Left lung (tissue), 10 donors: ENCODE results near the gene SPHK1. TPM values are rescaled to one million over a fixed set of nuclear protein-coding genes. Genes with fewer than 3 reads are reported as not detected.
A peak's percentile ranks its signal among the peaks of the same experiment; 100 is the strongest.

Source experiments
- ATAC-seq: fragments of 200-7000 bp; cut with Tn5 transposase; one replicate; pipeline ENCODE4 v1.9.1; 2020; ENCODE audit warnings: moderate library complexity
- DNase-seq, 4 donors: peaks; one replicate each; pipeline ENCODE4 v3.0.0-alpha.2; 2013 to 2020
- H3K27ac ChIP-seq, 2 donors: fragments of 200-600 bp; sonication (generic) in 1 of 2; one replicate each; pipeline versions ENCODE4 v1.5.0 to v1.8.0; 2020 to 2021
- H3K27me3 ChIP-seq, 2 donors: fragments of 200-600 bp; sonication (generic) in 1 of 2; one replicate each; pipeline versions ENCODE4 v1.5.0 to v1.8.0; 2020 to 2021
- H3K36me3 ChIP-seq, 2 donors: fragments of 200-600 bp; sonication (generic) in 1 of 2; one replicate each; pipeline versions ENCODE4 v1.5.0 to v1.8.0; 2020 to 2021
- H3K4me1 ChIP-seq, 2 donors: fragments of 200-600 bp; one replicate each; pipeline ENCODE4 v1.8.0; 2021
- H3K4me3 ChIP-seq, 2 donors: fragments of 200-600 bp; sonication (generic) in 1 of 2; one replicate each; pipeline versions ENCODE4 v1.5.0 to v1.8.0; 2020 to 2021; ENCODE audit warnings: mild to moderate bottlenecking in 1 of 2
- H3K9me3 ChIP-seq, 2 donors: fragments of 200-600 bp; sonication (generic) in 1 of 2; one replicate each; pipeline versions ENCODE4 v1.5.0 to v1.8.0; 2020 to 2021
- CTCF ChIP-seq, 2 donors: fragments of 200-600 bp; sonication (generic) in 1 of 2; IDR thresholded peaks; one replicate each; pipeline versions ENCODE4 v1.5.0 to v1.8.0; 2021; ENCODE audit warnings: antibody characterized with exemption in 2 of 2
- intact Hi-C, 2 donors: fragments of 100-400 bp; cut with DNase I; formaldehyde crosslinking; loops; one replicate each; pipeline versions ENCODE4 v1.11.2 to v1.14.2; 2022
- polyA plus RNA-seq, 6 donors: library from polyadenylated mRNA; unstranded; fragments of 120-200 nt; gene quantifications; one replicate each; pipeline ENCODE4 v1.2.1, GENCODE V29; 2013; ENCODE audit not compliant: insufficient read length in 6 of 6
- total RNA-seq, 2 donors: library from RNA; stranded (reverse); fragmentation: NEBNext Ultra II Directional; extraction: Animal tissue kit (Norgen Biotek cat#: 25700); gene quantifications; one replicate each; pipeline ENCODE4 v1.2.1, GENCODE V29; 2021
- donor health status: DM: no; HTN: yes; CAD: no.
- donor health status: DM: no; HTN: no; CAD: no.

The SPHK1 gene
- total and polyA plus RNA-seq, 8 donors, result 4.4 to 35.1 (median 5.7) TPM

GRCh38 chr17:76369379-76369778 is 15.0 kb upstream of the SPHK1 start:
- Histone ChIP-seq H3K27ac (no peak overlapping the region), H3K36me3 (no peaks in the 10 kb centered on the region), H3K27me3 (no peaks in the 10 kb centered on the region), H3K4me3 (no peak overlapping the region), H3K9me3 (no peaks in the 10 kb centered on the region), H3K4me1 (peaks cover 4 to 6% of the 10 kb centered on the region in 2 donors)
- DNase-seq (peak in 1 of 4 donors; percentile 17), ATAC-seq (no peak)
- intact Hi-C loops, result no loop called here
- TF ChIP-seq CTCF (IDR thresholded peaks at IDR 0.05), result no peak

GRCh38 chr17:76369804-76370203 is 14.6 kb upstream of the SPHK1 start:
- intact Hi-C loops, result no loop called here
- Histone ChIP-seq H3K27ac (peak overlapping the region in 1 of 2 donors; percentile 10), H3K27me3 (no peaks in the 10 kb centered on the region), H3K36me3 (no peaks in the 10 kb centered on the region), H3K9me3 (no peaks in the 10 kb centered on the region), H3K4me1 (peaks cover 4 to 6% of the 10 kb centered on the region in 2 donors), H3K4me3 (no peak overlapping the region)
- ATAC-seq (no peak), DNase-seq (peak in 3 of 4 donors; percentile 70 to 90 (median 79))
- TF ChIP-seq CTCF (IDR thresholded peaks at IDR 0.05), result no peak

GRCh38 chr17:76370261-76370993 is 14.0 kb upstream of the SPHK1 start:
- Histone ChIP-seq H3K27ac (peak overlapping the region in 1 of 2 donors; percentile 10), H3K36me3 (no peaks in the 10 kb centered on the region), H3K4me3 (no peak overlapping the region), H3K4me1 (peaks cover 4 to 6% of the 10 kb centered on the region in 2 donors), H3K27me3 (no peaks in the 10 kb centered on the region), H3K9me3 (no peaks in the 10 kb centered on the region)
- ATAC-seq (peak; percentile 73), DNase-seq (peak in 2 of 4 donors; percentile 41 to 50)
- peak; percentile 25 to 32 for TF ChIP-seq CTCF (IDR thresholded peaks at IDR 0.05)
- intact Hi-C loops, result no loop called here

- no peaks in the 10 kb centered on the region for H3K36me3 ChIP-seq
- H3K27ac ChIP-seq, result no peak overlapping the region
- intact Hi-C loops, result no loop called here
- no peaks in the 10 kb centered on the region for H3K9me3 ChIP-seq
- H3K27me3 ChIP-seq, result peaks cover 0 to 3% of the 10 kb centered on the region in 2 donors
- H3K4me3 ChIP-seq, result no peak overlapping the region
- peaks cover 6 to 10% of the 10 kb centered on the region in 2 donors for H3K4me1 ChIP-seq
- peak in 1 of 4 donors; percentile 29 for DNase-seq
- no peak for ATAC-seq
- TF ChIP-seq CTCF (IDR thresholded peaks at IDR 0.05), result no peak
These were observed 12.5 kb upstream of the SPHK1 start for GRCh38 chr17:76371656-76372628.
